Ascending aorta (tissue), 2 donors: ENCODE measurements around the gene HECW1. TPM values are rescaled to one million over a fixed set of nuclear protein-coding genes. Genes with fewer than 3 reads are reported as not detected.
"Not testable (repeated sequence)": the region's sequence is repeated elsewhere in the genome, so short reads cannot be mapped to it uniquely, and the experiment has no call there.

Experiments
- DNase-seq, 2 donors: peaks; one replicate each; pipeline ENCODE4 v3.0.0-alpha.2; 2019; ENCODE audit warnings: low spot score in 2 of 2
- H3K27ac ChIP-seq, 2 donors: fragments of 200-600 bp; sonication (generic); one replicate each; pipeline ENCODE4 v1.5.1; 2016 to 2017; ENCODE audit warnings: mild to moderate bottlenecking in 1 of 2
- H3K27me3 ChIP-seq: fragments of 200-600 bp; sonication (generic); one replicate; pipeline ENCODE4 v1.5.1; 2017
- H3K36me3 ChIP-seq, 2 donors: fragments of 200-600 bp; sonication (generic); one replicate each; pipeline ENCODE4 v1.5.1; 2016
- H3K4me1 ChIP-seq, 2 donors: fragments of 200-600 bp; sonication (generic); one replicate each; pipeline ENCODE4 v1.5.1; 2016 to 2017; ENCODE audit warnings: mild to moderate bottlenecking in 1 of 2
- H3K4me3 ChIP-seq, 2 donors: fragments of 200-600 bp; sonication (generic); one replicate each; pipeline ENCODE4 v1.5.1; 2016 to 2017; ENCODE audit warnings: mild to moderate bottlenecking in 1 of 2
- H3K9me3 ChIP-seq, 2 donors: fragments of 200-600 bp; sonication (generic); one replicate each; pipeline ENCODE4 v1.5.1; 2016
- CTCF ChIP-seq, 3 experiments: fragments of 200-600 bp in 2 of 3; fragments of 450-650 bp in 1 of 3; sonication (generic) in 2 of 3; IDR thresholded peaks; one replicate each; pipeline ENCODE4 v1.5.1; 2016 to 2019; ENCODE audit warnings: antibody characterized with exemption in 3 of 3, mild to moderate bottlenecking in 1 of 3, moderate library complexity in 1 of 3
- intact Hi-C: fragments of 100-400 bp; cut with DNase I; formaldehyde crosslinking; loops from one replicate; pipeline ENCODE4 v1.15.1; 2023
- total RNA-seq: library from RNA; depleted of rRNA; stranded (reverse); fragments of >200 nt; gene quantifications from one replicate; pipeline ENCODE4 v1.1.0, GENCODE V29; 2016

HECW1 gene
- total RNA-seq, 1 donor from 2014 or later = not detected

GRCh38 chr7:43568529-43568928, 456.1 kb downstream of the HECW1 start:
- H3K4me1 ChIP-seq = no peaks in the 10 kb centered on the region
- no peak for TF ChIP-seq CTCF (IDR thresholded peaks at IDR 0.05)
- H3K27ac ChIP-seq = no peak overlapping the region
- H3K27me3 ChIP-seq = no peaks in the 10 kb centered on the region
- intact Hi-C loops = no loop called here
- no peak for DNase-seq
- H3K4me3 ChIP-seq = no peak overlapping the region
- H3K9me3 ChIP-seq = no peaks in the 10 kb centered on the region
- no peaks in the 10 kb centered on the region for H3K36me3 ChIP-seq

GRCh38 chr7:43569424-43569823, 457.0 kb downstream of the HECW1 start:
- intact Hi-C loops = no loop called here
- TF ChIP-seq CTCF (IDR thresholded peaks at IDR 0.05) = no peak
- no peaks in the 10 kb centered on the region for H3K4me1 ChIP-seq
- H3K4me3 ChIP-seq = no peak overlapping the region
- no peaks in the 10 kb centered on the region for H3K36me3 ChIP-seq
- H3K27me3 ChIP-seq = no peaks in the 10 kb centered on the region
- no peak overlapping the region for H3K27ac ChIP-seq
- no peak for DNase-seq
- H3K9me3 ChIP-seq = no peaks in the 10 kb centered on the region

- H3K27ac ChIP-seq = no peak overlapping the region
- TF ChIP-seq CTCF (IDR thresholded peaks at IDR 0.05) = no peak
- no peak for DNase-seq
- H3K27me3 ChIP-seq = no peaks in the 10 kb centered on the region
- H3K4me1 ChIP-seq = no peaks in the 10 kb centered on the region
- intact Hi-C loops = no loop called here
- no peaks in the 10 kb centered on the region for H3K36me3 ChIP-seq
- H3K4me3 ChIP-seq = no peak overlapping the region
- H3K9me3 ChIP-seq = no peaks in the 10 kb centered on the region
These were observed 458.4 kb downstream of the HECW1 start for GRCh38 chr7:43570688-43571365.

GRCh38 chr7:43572516-43573049, 460.1 kb downstream of the HECW1 start:
- H3K4me3 ChIP-seq = no peak overlapping the region
- H3K9me3 ChIP-seq = no peaks in the 10 kb centered on the region
- H3K27me3 ChIP-seq = no peaks in the 10 kb centered on the region
- no peak for TF ChIP-seq CTCF (IDR thresholded peaks at IDR 0.05)
- H3K27ac ChIP-seq = no peak overlapping the region
- H3K36me3 ChIP-seq = no peaks in the 10 kb centered on the region
- no peaks in the 10 kb centered on the region for H3K4me1 ChIP-seq
- intact Hi-C loops = no loop called here
- peak; percentile 38 to 77 for DNase-seq

- DNase-seq, intact Hi-C loops, H3K4me3 ChIP-seq: not testable (repeated sequence)
These were observed 461.4 kb downstream of the HECW1 start for GRCh38 chr7:43573832-43574231.

GRCh38 chr7:43575506-43575905, 463.1 kb downstream of the HECW1 start:
- TF ChIP-seq CTCF (IDR thresholded peaks at IDR 0.05) = no peak
- no peaks in the 10 kb centered on the region for H3K4me1 ChIP-seq
- no peak overlapping the region for H3K4me3 ChIP-seq
- no peak overlapping the region for H3K27ac ChIP-seq
- H3K36me3 ChIP-seq = no peaks in the 10 kb centered on the region
- H3K9me3 ChIP-seq = no peaks in the 10 kb centered on the region
- intact Hi-C loops = no loop called here
- DNase-seq = no peak
- H3K27me3 ChIP-seq = no peaks in the 10 kb centered on the region

More at GRCh38 chr7:43573832-43574231, 461.4 kb downstream of the HECW1 start:
- not testable (repeated sequence) for H3K4me1 ChIP-seq, H3K36me3 ChIP-seq, H3K9me3 ChIP-seq, H3K27me3 ChIP-seq, H3K27ac ChIP-seq
